Activated T-cell treated with anti-CD3 and anti-CD28 coated beads for 24 hours (primary cell): Measurements from ENCODE around the gene PPP1R12A.

ENCODE experiments used
- DNase-seq: peaks from one replicate; pipeline ENCODE4 v3.0.0-alpha.2; 2020; ENCODE audit warnings: low read depth

The PPP1R12A gene

GRCh38 chr12:79935624-79936345, 888 bp upstream of the PPP1R12A start:
- DNase-seq = no peak

- peak; percentile 29 for DNase-seq
Observed at GRCh38 chr12:79934281-79935020, 446 bp downstream of the PPP1R12A start.

- DNase-seq = peak; percentile 1
Observed at GRCh38 chr12:79933532-79934264, 1.2 kb downstream of the PPP1R12A start.

GRCh38 chr12:79933043-79933442, 1.9 kb downstream of the PPP1R12A start:
- no peak for DNase-seq

- DNase-seq = no peak
Observed at GRCh38 chr12:79932357-79932756, 2.5 kb downstream of the PPP1R12A start.

GRCh38 chr12:79929065-79929464, 5.8 kb downstream of the PPP1R12A start:
- DNase-seq = no peak

- DNase-seq = peak; percentile 27
Observed at GRCh38 chr12:79927772-79928474, 7.0 kb downstream of the PPP1R12A start.

- DNase-seq = no peak
Observed at GRCh38 chr12:79926951-79927350, 7.9 kb downstream of the PPP1R12A start.

GRCh38 chr12:79925492-79925891, 9.4 kb downstream of the PPP1R12A start:
- no peak for DNase-seq

- no peak for DNase-seq
Observed at GRCh38 chr12:79921786-79922185, 13.1 kb downstream of the PPP1R12A start.

GRCh38 chr12:79920421-79921238, 14.3 kb downstream of the PPP1R12A start:
- no peak for DNase-seq

- no peak for DNase-seq
Observed at GRCh38 chr12:79919762-79920161, 15.1 kb downstream of the PPP1R12A start.

- DNase-seq = no peak
Observed at GRCh38 chr12:79916826-79917225, 18.1 kb downstream of the PPP1R12A start.

- no peak for DNase-seq
Observed at GRCh38 chr12:79911889-79912656, 22.8 kb downstream of the PPP1R12A start.

- no peak for DNase-seq
Observed at GRCh38 chr12:79908366-79908765, 26.5 kb downstream of the PPP1R12A start.

GRCh38 chr12:79901506-79901905, 33.4 kb downstream of the PPP1R12A start:
- DNase-seq = no peak

GRCh38 chr12:79900951-79901350, 33.9 kb downstream of the PPP1R12A start:
- DNase-seq = no peak

- no peak for DNase-seq
Observed at GRCh38 chr12:79900199-79900598, 34.7 kb downstream of the PPP1R12A start.

GRCh38 chr12:79897617-79898016, 37.3 kb downstream of the PPP1R12A start:
- no peak for DNase-seq

- no peak for DNase-seq
Observed at GRCh38 chr12:79895804-79896203, 39.1 kb downstream of the PPP1R12A start.

- DNase-seq = no peak
Observed at GRCh38 chr12:79895071-79895470, 39.8 kb downstream of the PPP1R12A start.
